ENCODE data around the gene NT5DC3.

Gene NT5DC3

GRCh38 chr12:103819312-103819711 lies 21.7 kb downstream of the NT5DC3 start:
- no peak for TF ChIP-seq CTCF (IDR thresholded peaks at IDR 0.05)
- H3K27me3 ChIP-seq, result no peaks in the 10 kb centered on the region
- peak overlapping the region in 1 of 2 donors; percentile 29 for H3K27ac ChIP-seq
- no peak overlapping the region for H3K4me3 ChIP-seq
- H3K4me1 ChIP-seq, result peaks cover 0 to 94% (median 13%) of the 10 kb centered on the region in 4 donors
- intact Hi-C loops (cut with DNase I; ENCODE audit: low total_unique reads), result no loop called here
- DNase-seq, result no peak
- peaks cover 2 to 11% (median 10%) of the 10 kb centered on the region in 3 donors for H3K36me3 ChIP-seq
- H3K9me3 ChIP-seq, result peaks cover 0 to 5% (median 0%) of the 10 kb centered on the region in 3 donors

- Histone ChIP-seq H3K9me3 (peaks cover 0 to 5% (median 0%) of the 10 kb centered on the region in 3 donors), H3K4me1 (peaks cover 0 to 94% (median 23%) of the 10 kb centered on the region in 4 donors), H3K27ac (no peak overlapping the region), H3K36me3 (peaks cover 17 to 26% (median 23%) of the 10 kb centered on the region in 3 donors), H3K4me3 (no peak overlapping the region), H3K27me3 (no peaks in the 10 kb centered on the region)
- TF ChIP-seq CTCF (IDR thresholded peaks at IDR 0.05), result no peak
- intact Hi-C loops (cut with DNase I; ENCODE audit: low total_unique reads), result no loop called here
- no peak for DNase-seq
Measured at GRCh38 chr12:103817791-103818190, 23.2 kb downstream of the NT5DC3 start.

- peak overlapping the region in 1 of 2 donors; percentile 15 for H3K27ac ChIP-seq
- H3K4me3 ChIP-seq, result no peak overlapping the region
- H3K4me1 ChIP-seq, result peaks cover 0 to 87% (median 23%) of the 10 kb centered on the region in 4 donors
- DNase-seq, result no peak
- intact Hi-C loops (cut with DNase I; ENCODE audit: low total_unique reads), result no loop called here
- no peaks in the 10 kb centered on the region for H3K27me3 ChIP-seq
- H3K9me3 ChIP-seq, result peaks cover 0 to 5% (median 0%) of the 10 kb centered on the region in 3 donors
- no peak for TF ChIP-seq CTCF (IDR thresholded peaks at IDR 0.05)
- peaks cover 23 to 30% (median 27%) of the 10 kb centered on the region in 3 donors for H3K36me3 ChIP-seq
Measured at GRCh38 chr12:103816663-103817062, 24.4 kb downstream of the NT5DC3 start.

- Histone ChIP-seq H3K27me3 (no peaks in the 10 kb centered on the region), H3K4me1 (peaks cover 0 to 76% (median 25%) of the 10 kb centered on the region in 4 donors), H3K9me3 (no peaks in the 10 kb centered on the region), H3K4me3 (no peak overlapping the region), H3K36me3 (peaks cover 22 to 34% (median 32%) of the 10 kb centered on the region in 3 donors), H3K27ac (peak overlapping the region in 1 of 2 donors; percentile 41)
- intact Hi-C loops (cut with DNase I; ENCODE audit: low total_unique reads), result no loop called here
- TF ChIP-seq CTCF (IDR thresholded peaks at IDR 0.05), result no peak
- DNase-seq, result no peak
Measured at GRCh38 chr12:103814436-103814835, 26.6 kb downstream of the NT5DC3 start.

- Histone ChIP-seq H3K36me3 (peaks cover 22 to 34% (median 32%) of the 10 kb centered on the region in 3 donors), H3K27me3 (no peaks in the 10 kb centered on the region), H3K4me3 (no peak overlapping the region), H3K27ac (peak overlapping the region; percentile 23 to 41), H3K9me3 (no peaks in the 10 kb centered on the region), H3K4me1 (peaks cover 0 to 76% (median 25%) of the 10 kb centered on the region in 4 donors)
- DNase-seq, result no peak
- intact Hi-C loops (cut with DNase I; ENCODE audit: low total_unique reads), result no loop called here
- TF ChIP-seq CTCF (IDR thresholded peaks at IDR 0.05), result no peak
Measured at GRCh38 chr12:103813949-103814348, 27.1 kb downstream of the NT5DC3 start.

- Histone ChIP-seq H3K27me3 (no peaks in the 10 kb centered on the region), H3K27ac (peak overlapping the region; percentile 23 to 41), H3K4me3 (no peak overlapping the region), H3K4me1 (peaks cover 0 to 76% (median 27%) of the 10 kb centered on the region in 4 donors), H3K36me3 (peaks cover 22 to 34% (median 32%) of the 10 kb centered on the region in 3 donors), H3K9me3 (no peaks in the 10 kb centered on the region)
- intact Hi-C loops (cut with DNase I; ENCODE audit: low total_unique reads), result no loop called here
- TF ChIP-seq CTCF (IDR thresholded peaks at IDR 0.05), result no peak
- DNase-seq, result no peak
Measured at GRCh38 chr12:103813426-103813825, 27.6 kb downstream of the NT5DC3 start.
